Amygdala (tissue), 56 donors: ENCODE results near the gene KRT16.
A peak's percentile ranks its signal among the peaks of the same experiment; 100 is the strongest.
"Not testable (repeated sequence)": the region's sequence is repeated elsewhere in the genome, so short reads cannot be mapped to it uniquely, and the experiment has no call there.

Experiments used
- DNase-seq, 56 donors: peaks; one replicate each; lab custom pipeline; 2025; lab: John Stamatoyannopoulos, UW

Gene KRT16

DNA sequence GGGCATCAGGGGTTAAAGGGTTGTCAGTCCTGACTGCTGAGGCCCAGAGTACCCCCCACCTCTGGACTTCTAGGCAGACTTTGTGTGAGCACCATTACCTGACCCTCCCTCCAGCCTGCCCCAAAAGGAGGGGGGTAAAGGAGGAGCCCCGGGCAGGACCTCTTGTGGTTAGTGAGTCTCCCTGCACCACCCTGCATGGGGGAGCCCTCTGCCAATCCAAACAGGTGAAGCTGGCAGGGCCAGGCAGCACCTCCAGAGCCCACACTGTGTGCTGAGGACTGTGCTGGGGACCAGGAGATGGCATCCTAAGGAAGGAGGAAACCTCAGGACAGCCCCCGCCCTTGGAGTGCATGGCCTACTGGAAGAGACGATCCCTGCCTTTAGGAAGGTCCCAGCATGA is 23.3 kb downstream of the KRT16 start:
- DNase-seq: no peak

DNA sequence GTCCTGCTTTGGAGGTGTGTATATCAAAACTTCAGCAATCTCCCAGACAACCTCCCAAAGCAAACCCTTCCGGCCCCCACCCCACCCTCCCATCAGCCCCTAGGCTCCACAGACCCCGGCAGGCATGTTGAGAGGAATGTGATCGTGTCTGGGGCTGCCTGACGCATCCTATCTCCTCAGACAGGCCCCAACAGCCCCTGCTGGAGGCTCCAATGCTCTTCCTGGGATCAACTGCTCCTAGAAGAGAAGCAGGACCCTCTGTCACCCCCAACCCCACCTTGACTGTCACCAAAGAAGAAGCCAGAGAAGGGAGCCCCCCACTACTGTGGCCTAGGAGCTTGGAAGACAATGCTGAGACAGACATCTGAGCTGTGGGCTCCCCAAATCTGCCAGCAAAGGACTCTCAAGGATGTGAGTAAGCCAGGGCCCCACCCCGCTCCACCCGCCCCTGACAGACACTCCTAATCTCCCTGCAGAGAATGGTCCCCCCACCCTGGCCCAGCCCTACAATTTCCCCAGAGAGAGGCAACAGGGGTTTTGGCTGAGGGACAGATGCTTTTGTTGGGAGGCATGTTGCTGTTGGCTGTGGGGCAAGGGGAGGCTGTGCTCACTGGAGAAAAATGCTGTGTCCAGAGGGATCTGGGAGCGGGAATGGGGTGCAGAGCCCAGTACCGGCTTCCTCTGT is 24.3 kb downstream of the KRT16 start:
- no peak for DNase-seq

DNA sequence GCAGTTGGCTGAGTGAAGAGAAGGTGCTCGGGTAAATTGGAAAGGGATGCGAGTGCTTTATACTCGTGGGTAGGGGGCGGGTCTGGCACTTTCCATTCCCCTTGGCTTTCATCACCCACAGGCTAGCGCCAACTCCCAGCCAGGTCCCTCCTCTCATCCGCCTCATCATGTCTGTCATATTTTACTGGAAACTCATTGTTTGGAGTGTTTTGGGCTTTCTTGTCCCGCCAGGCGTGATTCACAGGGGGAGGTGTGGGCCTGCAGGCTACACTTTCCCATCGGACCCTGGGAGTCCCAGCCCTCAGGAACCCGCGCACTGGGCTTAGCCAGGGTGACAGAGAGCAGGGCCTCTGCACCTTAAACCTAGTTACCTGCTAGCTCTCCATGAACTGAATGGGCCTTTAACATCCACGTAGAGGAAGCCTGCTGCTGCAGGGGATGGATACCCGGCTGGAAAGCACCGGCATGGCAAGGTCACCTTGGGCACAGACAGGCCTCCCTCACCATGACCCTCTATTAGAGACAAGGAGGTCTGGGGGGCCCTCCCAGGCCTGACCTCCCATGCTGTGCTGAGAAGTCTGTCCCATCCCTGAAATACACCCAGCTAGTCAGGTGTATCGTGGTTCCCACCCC is 25.6 kb downstream of the KRT16 start, which contains the start of gene KRT14:
Gene KRT14, minus strand, starts transcription at position 33 of the 633 bp plus-strand sequence. CDS start 61 bp downstream, outside the sequence.
- no peak for DNase-seq

DNA sequence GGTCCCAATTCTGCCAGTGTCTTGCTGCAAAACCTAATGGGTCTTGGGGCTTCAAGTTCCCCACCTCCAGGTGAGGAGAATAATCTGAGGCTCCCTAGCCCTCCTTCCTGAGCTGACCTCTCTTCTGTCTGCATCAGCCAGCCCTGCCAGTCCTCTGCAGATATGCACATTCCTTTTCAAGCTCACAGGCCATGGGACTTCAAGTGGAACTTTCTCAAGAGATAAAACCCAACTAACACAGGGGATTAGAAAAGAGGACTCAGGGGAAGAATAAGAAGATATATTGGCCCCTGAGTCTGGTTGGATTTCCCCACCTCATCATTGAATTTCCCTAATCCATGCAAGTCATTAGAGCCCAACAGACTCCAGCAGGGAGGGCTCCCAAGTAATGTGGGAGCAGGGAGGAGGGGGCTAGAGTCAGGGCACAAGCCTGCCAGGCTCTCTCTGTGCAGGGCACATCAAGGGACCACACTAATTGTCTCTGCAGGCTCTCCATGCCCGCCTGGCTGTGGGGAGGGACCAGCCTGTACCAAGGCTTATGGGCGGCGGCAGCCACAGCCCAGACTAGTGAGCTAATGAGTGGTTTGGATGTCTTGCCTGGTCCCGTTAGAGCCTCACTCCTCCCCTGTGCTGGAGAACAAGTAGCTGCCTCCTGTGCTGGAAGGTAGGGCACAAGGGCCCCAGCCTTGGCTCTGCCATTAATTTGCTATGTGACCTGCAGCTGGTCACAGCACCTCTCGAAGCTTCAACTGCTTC is 27.1 kb downstream of the KRT16 start:
- DNase-seq: no peak

DNA sequence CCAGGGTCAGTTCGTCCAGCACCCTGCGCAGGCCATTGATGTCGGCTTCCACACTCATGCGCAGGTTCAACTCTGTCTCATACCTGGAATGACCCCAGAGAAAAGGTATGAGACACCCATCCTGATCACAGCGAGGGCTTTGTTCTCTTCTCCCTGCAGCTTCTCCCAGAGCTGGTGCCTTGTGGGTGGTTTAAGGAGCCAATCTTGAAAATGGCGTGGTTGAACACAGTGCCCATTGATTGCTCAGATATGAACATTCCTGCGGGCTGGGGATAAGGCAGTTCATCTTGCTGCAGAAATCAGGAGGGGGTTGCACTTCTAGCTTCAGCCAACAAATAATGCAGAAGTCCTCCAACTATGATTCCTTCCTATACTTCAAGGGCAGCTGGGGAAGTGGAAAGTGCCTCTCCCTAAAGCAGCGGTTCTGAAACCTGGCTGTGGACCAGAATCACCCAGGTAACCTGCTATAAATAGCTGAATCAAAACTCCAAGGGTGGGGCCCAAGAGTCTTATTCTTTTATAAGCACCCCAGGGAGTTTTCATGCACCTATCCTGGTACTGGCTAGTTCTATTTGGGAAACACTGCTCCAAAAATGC is 28.1 kb downstream of the KRT16 start:
- not testable (repeated sequence) for DNase-seq

DNA sequence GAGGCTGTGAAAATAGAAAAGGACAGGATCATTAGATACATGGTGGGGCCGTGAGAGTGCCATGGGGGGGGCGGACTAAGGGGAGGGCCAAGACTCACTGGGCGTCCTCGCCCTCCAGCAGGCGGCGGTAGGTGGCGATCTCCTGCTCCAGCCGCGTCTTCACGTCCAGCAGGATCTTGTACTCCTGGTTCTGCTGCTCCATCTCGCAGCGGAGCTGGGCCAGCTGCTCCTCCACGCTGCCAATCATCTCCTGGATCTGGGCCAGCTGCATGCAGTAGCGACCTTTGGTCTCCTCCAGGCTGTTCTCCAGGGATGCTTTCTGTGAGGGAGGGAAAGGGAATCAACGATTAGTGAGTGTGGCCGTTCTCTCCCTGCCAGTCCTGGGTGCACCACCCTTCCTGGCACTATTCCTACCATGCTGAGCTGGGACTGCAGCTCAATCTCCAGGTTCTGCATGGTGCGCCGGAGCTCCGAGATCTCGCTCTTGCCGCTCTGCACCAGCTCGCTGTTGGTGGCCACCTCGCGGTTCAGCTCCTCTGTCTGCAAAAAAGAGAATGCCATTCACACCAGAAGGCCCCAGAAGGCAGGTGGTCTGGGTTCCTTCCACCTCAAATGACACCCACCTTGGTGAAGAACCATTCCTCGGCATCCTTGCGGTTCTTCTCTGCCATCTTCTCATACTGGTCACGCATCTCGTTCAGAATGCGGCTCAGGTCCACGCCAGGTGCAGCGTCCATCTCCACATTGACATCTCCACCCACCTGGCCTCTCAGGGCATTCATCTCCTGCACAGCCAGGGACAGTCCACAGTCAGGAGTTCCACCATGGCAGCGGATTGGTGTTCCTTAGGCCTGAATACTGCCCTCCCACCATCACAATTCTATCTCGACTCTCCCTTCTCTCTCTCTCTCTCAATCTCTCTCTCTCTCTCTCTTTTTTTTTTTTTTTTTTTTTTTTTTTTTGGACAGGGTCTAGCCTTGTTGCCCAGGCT is 29.1 kb downstream of the KRT16 start:
- no peak for DNase-seq

DNA sequence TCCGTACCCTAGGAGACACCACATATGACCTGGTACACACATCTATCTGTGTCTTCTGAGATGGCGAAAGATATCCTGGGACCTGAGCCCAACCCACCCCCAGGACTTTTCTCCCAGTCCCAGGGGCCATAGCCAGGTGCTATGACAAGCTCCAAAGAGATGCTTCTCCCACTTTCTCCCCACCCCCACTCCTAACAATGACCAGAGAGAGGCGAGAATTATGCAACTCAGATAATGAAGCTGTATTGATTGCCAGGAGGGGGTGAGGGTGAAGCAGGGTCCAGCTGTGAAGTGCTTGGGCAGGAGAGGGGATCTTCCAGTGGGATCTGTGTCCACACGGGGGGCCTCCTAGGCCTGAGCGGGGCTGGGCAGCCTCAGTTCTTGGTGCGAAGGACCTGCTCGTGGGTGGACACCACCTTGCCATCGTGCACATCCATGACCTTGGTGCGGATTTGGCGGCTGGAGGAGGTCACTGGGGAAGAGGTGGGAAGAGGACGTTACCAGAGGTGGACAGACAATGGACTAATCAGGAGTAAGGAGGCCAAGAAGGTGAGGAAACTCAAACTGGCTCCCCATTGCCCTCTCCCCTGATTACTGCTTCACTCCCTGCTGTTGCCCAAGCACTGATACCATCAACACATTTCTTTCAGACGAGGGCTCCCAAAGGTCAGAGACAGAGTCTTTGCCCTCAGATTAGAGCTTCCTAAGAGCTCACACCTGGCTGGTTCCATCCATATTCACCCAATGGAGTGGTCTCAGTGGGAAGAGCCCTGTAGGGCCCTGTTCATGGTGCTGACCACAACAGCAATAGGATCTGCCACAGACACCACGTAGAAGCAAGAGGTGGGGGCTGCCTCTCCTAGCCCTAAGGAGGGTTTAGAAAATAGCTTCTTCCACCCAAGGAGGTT is 30.3 kb downstream of the KRT16 start:
- DNase-seq: not testable (repeated sequence)

DNA sequence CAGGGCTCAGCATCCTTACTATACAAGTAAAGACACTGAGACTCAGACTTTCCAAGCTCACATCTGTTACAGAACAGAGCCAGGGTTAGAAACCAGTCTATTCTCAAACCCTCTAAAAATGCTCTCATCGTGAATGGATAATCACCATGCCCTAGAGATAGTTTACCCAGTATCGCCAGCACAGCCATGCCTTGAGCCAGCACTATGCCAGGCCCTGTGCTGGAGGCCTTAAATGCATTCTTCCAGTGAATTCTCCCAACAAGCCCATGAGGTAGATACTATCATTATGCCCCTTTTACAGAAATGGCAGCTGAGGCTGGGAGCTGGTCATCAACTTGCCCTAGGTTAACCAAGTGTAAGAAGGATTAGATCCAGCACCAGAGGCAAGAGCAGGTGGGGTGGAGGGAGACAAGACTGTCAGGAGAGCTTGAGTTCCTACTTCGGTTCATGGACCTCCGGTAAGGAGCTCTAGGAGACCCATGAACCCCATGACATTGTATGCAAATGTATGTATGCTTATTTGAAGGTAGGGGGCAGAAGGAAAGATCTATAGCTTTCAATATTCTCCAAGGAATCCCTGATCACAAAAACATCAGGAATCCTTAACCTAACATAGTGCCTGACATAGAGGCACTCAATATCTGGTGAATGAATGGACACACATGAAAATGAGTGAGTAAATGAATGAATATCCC is 31.1 kb downstream of the KRT16 start:
- no peak for DNase-seq

DNA sequence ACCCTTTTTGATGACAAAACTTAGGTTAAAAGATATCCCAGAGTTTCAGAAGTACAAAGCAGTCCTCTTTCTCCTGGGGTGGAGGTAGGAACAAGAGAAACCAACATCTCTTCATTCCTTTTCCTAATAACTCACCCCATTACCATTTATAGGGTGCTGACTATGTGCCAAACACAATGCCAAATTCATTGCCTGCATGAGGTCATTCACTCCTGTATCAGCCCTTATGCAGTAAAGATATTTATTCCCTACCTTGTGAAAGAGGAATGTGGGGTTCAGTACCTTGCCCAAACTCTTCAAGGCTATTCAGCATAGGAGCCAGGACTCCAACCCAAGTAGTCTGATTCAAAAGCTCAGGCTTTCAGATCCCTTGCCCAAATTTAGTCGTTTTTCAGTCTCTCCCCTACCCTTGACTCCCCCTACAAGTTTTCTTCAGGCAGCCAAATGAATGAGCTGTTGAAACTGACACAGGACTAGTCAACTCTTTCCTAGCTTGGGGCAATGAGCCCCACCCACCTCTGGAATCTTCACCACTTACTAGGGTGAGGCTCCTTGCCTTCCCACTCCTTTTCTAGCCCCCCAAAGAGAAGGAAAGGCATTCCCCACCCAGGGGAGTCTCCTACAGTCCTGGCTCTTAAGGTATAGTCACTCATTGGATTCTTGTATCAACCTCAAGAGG is 31.7 kb downstream of the KRT16 start:
- no peak for DNase-seq

DNA sequence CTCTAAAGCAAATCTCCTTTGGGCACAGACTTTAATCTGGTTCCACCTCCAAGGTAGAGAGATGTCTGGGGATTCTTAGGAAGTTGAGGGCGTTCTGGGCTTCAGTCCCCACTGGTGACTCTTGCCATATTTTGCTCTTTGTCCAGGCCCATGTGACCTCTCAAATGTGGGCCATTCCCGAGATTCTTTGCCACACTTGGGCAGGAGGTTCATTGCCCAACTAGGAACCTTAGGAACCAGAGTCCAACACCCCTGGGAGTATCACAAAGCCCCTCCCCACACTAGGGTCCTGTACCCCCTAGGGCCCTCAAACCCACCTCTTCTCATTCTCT is 32.4 kb downstream of the KRT16 start:
- no peak for DNase-seq

DNA sequence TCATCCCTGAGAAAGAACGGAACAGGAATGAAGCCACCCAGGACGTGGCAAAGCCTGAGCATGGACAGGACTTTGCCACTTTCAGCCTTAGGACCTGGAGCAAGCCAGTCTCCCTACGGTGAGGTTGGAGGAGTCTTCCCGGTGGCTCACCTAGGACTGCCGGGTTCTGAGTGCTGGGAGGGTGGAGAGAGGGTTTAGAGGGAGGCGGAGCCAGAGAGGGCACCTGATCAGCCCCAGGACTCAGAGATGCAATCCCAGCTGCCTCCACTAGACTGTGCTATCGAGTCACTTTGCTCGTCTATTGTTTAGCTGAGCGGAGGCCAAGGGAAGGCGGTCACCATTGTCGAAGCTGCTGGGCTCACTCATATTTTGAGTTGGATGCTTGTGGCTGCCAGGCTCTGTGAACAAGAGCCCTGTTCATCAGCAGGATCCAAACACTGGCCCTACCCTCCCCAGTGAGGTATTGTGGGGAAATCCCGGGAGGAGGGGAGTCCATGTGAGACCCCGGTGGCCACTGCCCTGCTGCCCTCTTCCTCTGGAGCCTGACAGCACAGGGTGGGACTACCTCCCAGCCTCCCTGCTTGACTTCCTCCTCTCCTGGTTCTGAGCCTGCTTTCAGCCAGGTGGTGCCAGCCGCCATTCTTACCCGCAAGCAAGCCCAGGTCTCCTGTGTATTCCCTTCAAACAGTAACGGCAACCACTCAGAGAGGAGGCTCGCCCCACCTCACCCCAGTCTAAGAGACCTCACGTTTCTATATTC is 32.9 kb downstream of the KRT16 start:
- peak in 33 of 56 donors; percentile 0 to 67 (median 19) for DNase-seq

DNA sequence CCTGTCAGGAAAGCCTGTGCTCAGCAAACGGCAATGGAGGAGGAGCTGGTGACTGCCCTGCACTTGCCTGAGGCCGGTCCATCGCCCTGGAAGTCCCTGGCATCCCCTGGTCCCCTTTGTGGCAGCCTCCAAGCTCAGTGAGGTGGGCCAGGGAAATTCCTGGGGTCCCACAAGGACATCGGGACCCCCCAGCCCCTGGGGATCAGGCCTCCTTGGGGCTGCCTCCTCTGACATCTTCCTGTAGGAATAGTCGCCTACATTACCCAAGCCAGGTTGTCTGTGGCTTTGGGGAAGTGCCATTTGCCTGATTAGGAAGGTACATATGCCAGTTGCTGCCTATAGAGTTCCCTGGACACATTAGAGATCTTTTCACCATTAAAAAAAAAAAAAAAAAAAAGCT is 33.6 kb downstream of the KRT16 start:
- DNase-seq: no peak

DNA sequence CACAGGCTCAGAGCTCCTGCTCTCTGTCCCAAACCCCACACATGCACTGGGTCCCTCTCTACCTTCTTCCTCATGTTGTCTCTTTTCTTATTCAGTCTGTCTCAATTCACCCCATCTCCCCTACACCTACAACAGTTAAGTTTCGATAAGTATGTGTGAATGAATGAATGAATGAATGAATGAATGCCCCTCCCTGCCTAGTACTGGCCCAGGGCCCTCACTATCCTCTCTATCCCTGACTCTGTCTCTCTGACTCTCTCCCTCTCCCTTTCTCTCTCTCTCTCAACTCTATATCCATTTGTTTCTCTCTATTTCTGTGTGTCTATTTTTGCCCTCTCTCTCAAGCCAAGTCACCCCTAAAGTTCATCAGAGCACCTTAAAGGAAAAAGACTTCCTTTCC is 34.0 kb downstream of the KRT16 start:
- DNase-seq: no peak

DNA sequence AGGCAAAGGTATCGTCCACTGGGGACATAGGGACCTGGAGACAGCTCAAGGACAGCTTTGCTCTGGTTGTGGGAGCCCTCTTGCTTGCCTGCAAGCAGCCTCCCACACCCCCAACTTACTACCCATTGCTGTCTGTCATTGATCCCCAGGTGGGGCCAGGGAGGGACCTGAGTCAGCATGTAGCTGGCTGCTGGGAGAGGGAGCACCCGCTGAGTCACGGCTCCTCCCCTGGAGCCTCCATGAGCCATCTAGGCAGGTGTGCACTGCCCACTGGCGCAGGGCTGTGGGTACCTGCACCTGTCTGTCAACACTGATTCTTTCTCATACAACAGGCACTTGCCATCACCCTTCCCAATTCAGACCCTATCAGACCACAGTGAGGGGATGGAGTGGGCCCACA is 35.8 kb downstream of the KRT16 start:
- DNase-seq: not testable (repeated sequence)

DNA sequence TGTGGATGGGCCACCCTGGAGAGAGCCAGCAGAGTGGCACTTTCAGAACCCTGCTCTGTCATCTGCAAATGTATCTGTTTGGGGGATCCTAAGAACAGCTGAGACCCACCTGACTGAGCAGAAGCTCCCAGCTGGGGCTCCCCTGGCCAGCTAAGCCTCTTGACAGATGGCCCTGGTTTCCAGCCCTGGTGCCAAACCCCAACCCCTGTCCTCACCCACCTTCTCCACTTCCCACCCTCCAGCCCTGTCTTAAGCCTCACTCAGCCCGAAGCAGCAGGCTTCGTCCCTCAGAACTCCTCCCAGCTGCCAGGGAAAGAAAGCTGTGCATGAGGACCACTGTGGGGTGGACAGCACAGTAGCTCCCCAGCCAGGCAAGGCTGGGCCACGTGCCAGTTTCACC is 37.2 kb downstream of the KRT16 start:
- DNase-seq: no peak

DNA sequence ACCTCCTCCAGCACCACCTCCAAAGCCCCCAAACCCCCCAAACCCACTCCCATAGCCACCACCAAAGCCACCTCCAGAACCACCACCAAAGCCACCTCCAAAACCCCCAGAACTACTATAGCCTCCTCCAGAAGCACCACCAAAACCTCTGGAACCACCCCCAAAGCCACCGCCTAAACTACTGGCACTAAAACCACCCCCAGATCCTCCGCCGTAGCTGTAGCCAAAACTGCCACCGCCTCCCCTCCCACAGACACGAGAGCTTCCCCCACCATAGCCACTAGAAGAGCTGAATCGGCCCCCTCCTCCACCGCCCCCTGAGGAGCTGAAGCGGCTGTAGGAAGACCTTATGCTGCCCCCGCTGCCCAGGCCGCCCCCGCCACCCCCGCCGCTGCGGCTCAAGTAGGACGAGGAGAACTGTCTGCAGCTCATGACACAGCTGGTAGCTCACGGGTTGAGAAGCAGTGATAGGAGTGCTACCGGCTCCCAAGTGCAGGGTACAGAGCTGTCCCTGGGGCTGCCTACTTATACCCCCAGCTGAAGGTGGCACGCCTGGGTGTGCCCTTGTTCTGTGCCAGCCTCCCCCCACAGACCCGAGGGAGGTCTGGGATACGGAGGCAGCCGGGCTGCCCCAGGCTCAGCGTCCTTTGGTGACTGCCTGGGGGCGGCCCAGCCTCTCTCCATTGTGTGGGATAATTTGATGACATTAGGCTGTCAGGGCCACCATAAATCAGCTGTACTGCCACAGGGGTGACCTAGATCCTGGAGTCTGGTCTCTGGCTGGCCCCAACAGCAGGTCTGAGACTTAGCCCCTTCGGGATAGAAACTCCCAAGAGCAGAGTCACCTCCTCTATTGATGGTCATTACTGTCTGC is 40.8 kb downstream of the KRT16 start, which contains the start of gene KRT9:
Gene KRT9, minus strand, starts transcription at position 499 of the 874 bp plus-strand sequence. Its CDS starts 67 bp downstream, at position 432.
- no peak for DNase-seq
